NCI-H524 (cell line): ENCODE results near the gene TNFAIP8L3.
"Not testable (repeated sequence)": the region's sequence is repeated elsewhere in the genome, so short reads cannot be mapped to it uniquely, and the experiment has no call there.

Source experiments
- DNase-seq, 2 experiments: peaks; one replicate each; lab custom pipeline; 2025; lab: John Stamatoyannopoulos, UW

TNFAIP8L3 gene

DNA sequence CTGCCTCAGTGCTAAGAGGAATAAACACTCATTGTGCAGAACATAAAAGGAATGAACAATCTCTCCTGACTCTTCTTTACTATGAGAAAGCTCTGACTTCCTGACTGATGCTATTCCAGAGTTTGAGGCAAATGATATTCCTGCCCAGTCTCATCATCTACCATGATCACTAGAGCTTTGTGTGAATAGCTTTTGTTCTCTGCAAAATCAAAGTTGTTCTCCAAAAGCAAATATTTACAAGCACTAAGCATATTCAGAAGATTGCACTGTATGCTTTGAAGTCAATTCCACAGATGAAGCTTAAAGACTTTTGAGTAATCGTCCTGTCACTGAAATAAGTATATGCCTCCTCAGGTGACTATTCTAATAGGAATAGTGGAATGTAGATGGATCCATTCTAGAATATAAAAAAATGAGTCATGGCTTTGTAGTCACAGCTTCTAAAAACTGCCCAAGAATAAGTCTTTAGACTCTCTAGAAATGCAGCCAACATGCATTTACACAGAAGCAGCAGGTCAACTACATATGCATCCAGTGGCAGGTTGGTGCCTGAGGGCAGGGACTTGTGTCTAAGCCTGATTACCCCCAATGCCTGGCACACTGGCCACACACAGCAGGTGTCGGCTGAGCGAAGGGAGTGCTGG, 34.6 kb downstream of the TNFAIP8L3 start:
- no peak for DNase-seq

DNA sequence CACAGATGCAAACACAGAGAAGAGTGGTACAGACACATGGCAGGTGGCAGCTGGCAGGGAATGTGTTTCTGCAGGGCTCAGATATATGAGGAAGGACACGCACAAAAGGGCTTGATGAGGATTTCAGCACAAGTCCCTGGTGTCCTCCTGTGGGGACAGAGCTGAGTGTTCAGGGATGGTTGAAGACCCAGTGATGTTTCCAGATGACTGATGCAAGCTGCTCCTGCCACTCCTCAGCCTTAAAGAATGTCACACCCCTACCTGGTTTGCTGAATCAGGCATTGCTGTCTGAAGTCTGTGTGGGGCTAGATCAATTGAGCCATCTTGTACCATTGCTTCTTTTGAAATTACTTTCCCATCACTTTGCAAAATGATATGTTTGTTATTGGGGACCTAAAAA, 40.2 kb downstream of the TNFAIP8L3 start:
- peak; percentile 37 to 81 for DNase-seq

- no peak for DNase-seq
These were observed 41.1 kb downstream of the TNFAIP8L3 start for GRCh38 chr15:51053571-51053970.

- DNase-seq: no peak
These were observed 42.9 kb downstream of the TNFAIP8L3 start for GRCh38 chr15:51051776-51052175.

DNA sequence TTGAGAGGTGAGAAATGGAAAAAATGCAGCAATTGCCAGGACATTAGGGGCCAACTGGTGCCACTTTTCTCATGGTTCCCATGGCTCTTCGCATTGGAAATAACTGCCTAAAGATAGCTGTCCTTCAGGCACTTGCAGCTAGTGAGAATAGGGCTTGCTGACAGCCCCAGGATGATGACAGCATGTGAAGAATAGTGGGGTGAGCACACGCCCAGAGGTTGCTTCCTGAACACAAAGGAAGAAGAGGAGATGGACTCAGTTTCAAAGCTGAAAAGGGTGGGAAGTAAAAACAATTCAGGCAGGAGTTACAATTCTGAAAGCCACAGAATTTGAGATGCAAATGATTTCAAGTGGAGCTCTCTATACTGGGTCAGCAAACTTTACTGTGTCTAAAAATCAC, 45.6 kb downstream of the TNFAIP8L3 start:
- DNase-seq: no peak

DNA sequence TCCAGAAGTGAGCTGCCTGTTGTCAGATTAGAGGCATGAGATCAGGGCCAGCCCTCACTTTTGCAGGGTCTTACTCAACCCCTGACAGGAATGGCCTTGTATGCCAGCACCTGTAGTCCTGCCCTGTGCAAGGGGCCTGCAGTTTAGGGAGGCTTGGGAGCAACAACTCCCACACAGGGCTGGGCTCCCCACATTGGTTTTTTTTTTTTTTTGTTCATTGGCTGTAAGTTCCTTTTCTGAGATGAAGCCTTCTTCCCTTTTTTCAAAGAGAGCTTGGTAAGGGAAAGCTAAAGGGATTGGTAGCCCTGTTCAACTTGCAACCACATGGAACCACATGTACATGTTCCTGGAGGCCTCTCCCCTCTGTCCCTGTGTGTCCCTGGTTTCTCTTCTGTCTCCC, 46.4 kb downstream of the TNFAIP8L3 start:
- DNase-seq: no peak

DNA sequence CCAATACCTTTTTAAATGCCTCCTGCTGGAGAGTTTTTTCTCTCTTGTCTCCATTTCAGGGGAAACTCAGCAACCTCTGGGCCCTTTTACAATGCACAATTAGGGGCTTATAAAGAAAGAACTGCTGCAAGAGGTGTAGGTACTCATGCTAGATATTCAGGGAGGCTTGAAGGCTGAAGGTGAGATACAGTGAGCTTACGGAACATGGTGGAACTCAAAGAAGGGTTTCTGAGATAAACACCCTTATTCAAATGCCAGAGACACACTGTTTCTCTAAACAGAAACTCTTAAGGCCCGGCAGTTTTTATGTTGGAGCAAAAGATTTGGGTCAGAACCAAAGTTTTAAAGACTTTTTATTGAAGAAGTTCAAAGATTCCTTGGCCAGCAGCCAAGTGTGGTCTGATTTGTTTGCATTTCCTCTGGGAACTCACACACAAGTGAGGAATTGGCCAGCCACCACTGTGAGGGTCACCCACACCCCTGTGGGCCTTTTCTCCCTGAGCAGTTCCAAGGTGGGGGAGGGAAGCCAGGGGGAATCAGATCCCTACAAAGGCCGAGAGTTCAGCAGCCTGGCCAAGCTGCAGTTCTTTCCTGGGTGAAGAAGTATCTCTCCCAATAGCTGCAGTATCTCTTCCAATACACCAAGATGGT, 47.8 kb downstream of the TNFAIP8L3 start:
- DNase-seq: no peak

- DNase-seq: no peak
These were observed 48.7 kb downstream of the TNFAIP8L3 start for GRCh38 chr15:51046016-51046415.

DNA sequence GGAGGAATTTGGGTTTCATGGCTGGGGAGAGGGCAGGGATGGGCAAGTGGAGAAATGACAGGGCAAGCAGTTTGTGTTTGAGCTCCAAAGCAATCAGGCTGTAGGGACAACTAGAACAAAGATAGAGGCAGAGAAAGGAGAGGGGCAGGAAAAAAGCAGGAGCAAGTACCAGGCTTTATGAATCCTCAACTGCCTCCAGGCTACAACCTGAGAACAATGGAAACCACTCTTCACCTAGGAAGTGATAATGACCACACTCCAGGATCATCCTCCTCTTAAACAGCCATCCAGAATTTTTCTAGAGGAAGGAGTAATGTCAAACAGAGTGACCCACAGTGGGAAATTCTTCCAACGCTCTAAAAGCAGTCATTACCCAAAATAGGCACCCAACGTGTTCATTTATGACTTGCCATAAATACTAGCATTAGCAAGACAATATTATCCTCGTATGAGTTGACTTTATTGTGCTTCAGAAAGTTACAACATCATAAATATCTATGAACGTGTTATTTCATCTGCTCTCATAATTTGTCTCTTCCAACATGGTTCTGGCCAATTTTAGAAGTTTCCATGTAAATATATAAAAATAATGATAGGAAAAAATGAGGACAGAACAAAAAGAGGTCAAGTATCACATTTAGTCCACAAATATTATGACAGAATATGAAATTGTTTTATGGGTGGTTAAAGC, 50.5 kb downstream of the TNFAIP8L3 start:
- DNase-seq: no peak

- no peak for DNase-seq
These were observed 55.8 kb downstream of the TNFAIP8L3 start for GRCh38 chr15:51038974-51039319.

- no peak for DNase-seq
These were observed 56.3 kb downstream of the TNFAIP8L3 start for GRCh38 chr15:51038162-51038973.

DNA sequence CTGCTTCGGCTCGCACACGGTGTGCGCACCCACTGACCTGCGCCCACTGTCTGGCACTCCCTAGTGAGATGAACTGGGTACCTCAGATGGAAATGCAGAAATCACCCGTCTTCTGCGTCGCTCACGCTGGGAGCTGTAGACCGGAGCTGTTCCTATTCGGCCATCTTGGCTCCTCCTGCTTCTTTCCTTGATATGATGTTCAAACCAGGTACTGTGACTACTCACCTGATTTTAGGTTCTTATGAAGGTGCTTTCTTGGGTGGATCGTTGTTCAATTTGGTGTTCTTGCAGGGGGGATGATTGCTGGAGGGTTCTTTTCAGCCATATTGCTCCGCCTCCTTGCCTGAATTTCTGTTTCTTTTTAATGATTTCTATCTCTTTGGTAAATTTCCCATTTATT, 57.2 kb downstream of the TNFAIP8L3 start:
- DNase-seq: not testable (repeated sequence)

GRCh38 chr15:51030649-51031316, 63.9 kb downstream of the TNFAIP8L3 start:
- DNase-seq: no peak

DNA sequence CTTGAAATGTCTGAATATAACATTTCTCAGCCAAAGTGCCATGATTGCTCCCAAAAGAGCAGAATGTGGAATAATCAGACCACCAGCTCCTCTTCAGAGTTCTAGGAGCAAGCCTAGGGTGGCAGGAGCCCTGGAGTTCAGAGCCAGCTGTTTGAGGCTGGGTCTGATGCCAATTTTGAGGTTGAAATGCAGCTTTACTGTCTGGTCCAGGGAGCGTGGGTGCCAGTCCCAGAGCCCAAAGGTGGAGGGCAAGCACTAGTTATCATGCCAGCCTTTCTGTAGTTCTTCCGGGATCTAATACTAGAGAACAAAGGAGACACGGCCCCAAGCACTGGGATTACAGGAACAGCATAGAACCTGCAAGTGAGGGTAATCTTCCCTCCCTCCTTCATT, 69.3 kb downstream of the TNFAIP8L3 start:
- DNase-seq: peak in 1 of 2 experiments; percentile 45

GRCh38 chr15:51024735-51025453, 69.8 kb downstream of the TNFAIP8L3 start:
- DNase-seq: peak; percentile 75 to 91

DNA sequence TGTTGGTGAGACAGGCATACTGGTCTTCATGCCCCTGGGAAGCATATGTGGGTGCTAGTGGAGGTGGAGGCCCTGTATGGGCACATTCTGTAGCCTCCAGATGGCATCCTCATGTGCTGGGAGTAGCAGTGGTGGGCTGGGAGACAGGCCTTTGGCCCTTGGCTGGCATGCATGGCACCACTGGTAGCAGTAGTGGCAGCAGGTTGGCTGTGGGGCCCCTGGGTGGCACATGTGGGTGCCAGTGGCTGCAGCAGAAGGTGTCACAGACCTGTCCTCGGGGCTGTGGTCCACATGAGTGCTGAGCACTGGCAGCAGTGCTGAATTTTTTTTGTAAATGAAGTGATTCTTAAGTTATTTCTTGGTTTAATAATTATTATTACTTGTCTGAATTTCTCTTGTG, 71.2 kb downstream of the TNFAIP8L3 start:
- DNase-seq: peak in 1 of 2 experiments; percentile 61

- no peak for DNase-seq
These were observed 72.5 kb downstream of the TNFAIP8L3 start for GRCh38 chr15:51022206-51022605.

DNA sequence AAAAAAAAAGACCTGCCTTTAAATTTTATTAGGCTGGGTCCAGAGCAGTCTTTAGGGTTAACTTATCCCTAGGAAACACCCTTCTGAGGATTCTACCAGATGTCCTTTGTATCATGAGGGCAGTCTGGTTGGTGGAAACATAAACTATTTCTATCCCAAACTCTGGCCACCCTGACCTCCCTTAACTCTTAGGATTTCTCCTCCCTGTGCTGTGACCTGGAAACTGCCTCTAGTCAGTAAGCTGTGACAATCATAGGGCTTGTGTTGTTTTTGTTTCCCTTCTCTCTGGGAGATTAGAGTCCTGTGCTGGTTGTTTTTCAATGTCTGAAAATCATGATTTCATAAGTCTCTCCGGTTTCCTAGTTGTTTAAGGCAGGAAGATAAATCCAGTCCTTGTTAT, 78.1 kb downstream of the TNFAIP8L3 start:
- DNase-seq: no peak

GRCh38 chr15:51011212-51011611, 83.5 kb downstream of the TNFAIP8L3 start:
- no peak for DNase-seq

GRCh38 chr15:51007131-51007666, 87.5 kb downstream of the TNFAIP8L3 start:
- DNase-seq: peak in 1 of 2 experiments; percentile 2
